GM18858 (cell line): ENCODE data around the gene MAPK8.

Experiments used
- ATAC-seq: cut with Tn5 transposase; IDR thresholded peaks from one replicate; pipeline ENCODE4 v1.9.1; 2021; ENCODE audit not compliant: unreplicated experiment

Gene MAPK8

GRCh38 chr10:48459270-48460150, 153.0 kb downstream of the MAPK8 start:
- no peak for ATAC-seq

- ATAC-seq, result no peak
Measured at GRCh38 chr10:48460182-48460581, 153.7 kb downstream of the MAPK8 start.

GRCh38 chr10:48461623-48462481, 155.4 kb downstream of the MAPK8 start:
- ATAC-seq, result no peak

GRCh38 chr10:48462482-48463020, 156.1 kb downstream of the MAPK8 start:
- ATAC-seq, result no peak

GRCh38 chr10:48463318-48464003, 157.0 kb downstream of the MAPK8 start:
- ATAC-seq, result no peak

GRCh38 chr10:48464121-48464870, 157.8 kb downstream of the MAPK8 start:
- no peak for ATAC-seq

- ATAC-seq, result no peak
Measured at GRCh38 chr10:48464871-48465736, 158.6 kb downstream of the MAPK8 start.

- ATAC-seq, result no peak
Measured at GRCh38 chr10:48465860-48466521, 159.5 kb downstream of the MAPK8 start.

GRCh38 chr10:48466611-48467240, 160.2 kb downstream of the MAPK8 start:
- no peak for ATAC-seq

- ATAC-seq, result no peak
Measured at GRCh38 chr10:48467669-48468068, 161.2 kb downstream of the MAPK8 start.

- no peak for ATAC-seq
Measured at GRCh38 chr10:48468130-48468790, 161.8 kb downstream of the MAPK8 start.

- no peak for ATAC-seq
Measured at GRCh38 chr10:48468866-48469511, 162.5 kb downstream of the MAPK8 start.

GRCh38 chr10:48469516-48470020, 163.1 kb downstream of the MAPK8 start:
- ATAC-seq, result no peak

- no peak for ATAC-seq
Measured at GRCh38 chr10:48470115-48470892, 163.8 kb downstream of the MAPK8 start.

GRCh38 chr10:48470893-48471805, 164.7 kb downstream of the MAPK8 start:
- ATAC-seq, result no peak
